Osteoblast (primary cell): Measurements from ENCODE around the gene UQCR11. TPM values are rescaled to one million over a fixed set of nuclear protein-coding genes. Genes with fewer than 3 reads are reported as not detected.

Experiments
- DNase-seq: peaks from one replicate; pipeline ENCODE4 v3.0.0; 2011; ENCODE audit warnings: low spot score, mixed read lengths; ENCODE audit not compliant: insufficient read length; ENCODE audit errors: missing footprints
- H2AFZ ChIP-seq: 2 replicates; pipeline ENCODE4 v1.6.0; 2011; ENCODE audit warnings: mild to moderate bottlenecking, low read length
- H3K27ac ChIP-seq: 2 replicates; pipeline ENCODE4 v1.5.1; 2011; ENCODE audit warnings: mild to moderate bottlenecking, low read depth, low read length, moderate library complexity
- H3K27me3 ChIP-seq: 2 replicates; pipeline ENCODE4 v1.6.0; 2012; ENCODE audit warnings: mild to moderate bottlenecking, control low read depth, inconsistent platforms, low read length, moderate library complexity; ENCODE audit not compliant: insufficient read depth
- H3K36me3 ChIP-seq: 2 replicates; pipeline ENCODE4 v1.5.1; 2011; ENCODE audit warnings: mild to moderate bottlenecking, low read length, control low read depth, moderate library complexity; ENCODE audit not compliant: insufficient read depth
- H3K4me1 ChIP-seq: 2 replicates; pipeline ENCODE4 v1.5.1; 2011; ENCODE audit warnings: mild to moderate bottlenecking, low read length, control low read depth, moderate library complexity; ENCODE audit not compliant: insufficient read depth
- H3K4me2 ChIP-seq: 2 replicates; pipeline ENCODE4 v1.6.0; 2011; ENCODE audit warnings: mild to moderate bottlenecking, low read length; ENCODE audit not compliant: insufficient read depth
- H3K4me3 ChIP-seq: fragments of 200-600 bp; sonication (generic); 3 replicates; pipeline ENCODE4 v1.5.1; 2012; ENCODE audit warnings: mild to moderate bottlenecking, low read length, inconsistent platforms; ENCODE audit not compliant: insufficient read depth
- H3K79me2 ChIP-seq: 2 replicates; pipeline ENCODE4 v1.6.0; 2012; ENCODE audit warnings: mild to moderate bottlenecking, low read length, control low read depth, inconsistent platforms; ENCODE audit not compliant: insufficient read depth
- H3K9me3 ChIP-seq: 2 replicates; pipeline ENCODE4 v1.5.1; 2011; ENCODE audit warnings: low read depth, low read length, control low read depth
- H4K20me1 ChIP-seq: 2 replicates; pipeline ENCODE4 v1.6.0; 2012; ENCODE audit warnings: mild to moderate bottlenecking, low read length, control low read depth; ENCODE audit not compliant: insufficient read depth
- total RNA-seq: library from RNA; depleted of rRNA; stranded (reverse); fragments of >200 nt; gene quantifications from 2 replicates; pipeline ENCODE4 v1.2.3, GENCODE V29; 2012
- TF ChIP-seq, protein P1 (sequence below): IDR thresholded peaks from 2 replicates; pipeline ENCODE4 v1.5.1; 2011; ENCODE audit warnings: mild to moderate bottlenecking, low read depth, low read length, moderate library complexity; ENCODE audit errors: extremely low read depth

Gene UQCR11
- total RNA-seq, 1 donor = 39.4 TPM

GRCh38 chr19:1627194-1627593 is 21.9 kb upstream of the UQCR11 start:
- H3K4me3 ChIP-seq = no peak overlapping the region
- H3K27me3 ChIP-seq = no peaks in the 10 kb centered on the region
- H3K27ac ChIP-seq = no peak overlapping the region
- no peak overlapping the region for H2AFZ ChIP-seq
- H3K36me3 ChIP-seq = peaks cover 26% of the 10 kb centered on the region
- TF ChIP-seq, protein P1, sequence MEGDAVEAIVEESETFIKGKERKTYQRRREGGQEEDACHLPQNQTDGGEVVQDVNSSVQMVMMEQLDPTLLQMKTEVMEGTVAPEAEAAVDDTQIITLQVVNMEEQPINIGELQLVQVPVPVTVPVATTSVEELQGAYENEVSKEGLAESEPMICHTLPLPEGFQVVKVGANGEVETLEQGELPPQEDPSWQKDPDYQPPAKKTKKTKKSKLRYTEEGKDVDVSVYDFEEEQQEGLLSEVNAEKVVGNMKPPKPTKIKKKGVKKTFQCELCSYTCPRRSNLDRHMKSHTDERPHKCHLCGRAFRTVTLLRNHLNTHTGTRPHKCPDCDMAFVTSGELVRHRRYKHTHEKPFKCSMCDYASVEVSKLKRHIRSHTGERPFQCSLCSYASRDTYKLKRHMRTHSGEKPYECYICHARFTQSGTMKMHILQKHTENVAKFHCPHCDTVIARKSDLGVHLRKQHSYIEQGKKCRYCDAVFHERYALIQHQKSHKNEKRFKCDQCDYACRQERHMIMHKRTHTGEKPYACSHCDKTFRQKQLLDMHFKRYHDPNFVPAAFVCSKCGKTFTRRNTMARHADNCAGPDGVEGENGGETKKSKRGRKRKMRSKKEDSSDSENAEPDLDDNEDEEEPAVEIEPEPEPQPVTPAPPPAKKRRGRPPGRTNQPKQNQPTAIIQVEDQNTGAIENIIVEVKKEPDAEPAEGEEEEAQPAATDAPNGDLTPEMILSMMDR = no peak
- no peaks in the 10 kb centered on the region for H3K9me3 ChIP-seq
- H3K4me1 ChIP-seq = no peaks in the 10 kb centered on the region
- peaks cover 7% of the 10 kb centered on the region for H4K20me1 ChIP-seq
- H3K79me2 ChIP-seq = no peaks in the 10 kb centered on the region
- no peak overlapping the region for H3K4me2 ChIP-seq
- DNase-seq = no peak

DNA sequence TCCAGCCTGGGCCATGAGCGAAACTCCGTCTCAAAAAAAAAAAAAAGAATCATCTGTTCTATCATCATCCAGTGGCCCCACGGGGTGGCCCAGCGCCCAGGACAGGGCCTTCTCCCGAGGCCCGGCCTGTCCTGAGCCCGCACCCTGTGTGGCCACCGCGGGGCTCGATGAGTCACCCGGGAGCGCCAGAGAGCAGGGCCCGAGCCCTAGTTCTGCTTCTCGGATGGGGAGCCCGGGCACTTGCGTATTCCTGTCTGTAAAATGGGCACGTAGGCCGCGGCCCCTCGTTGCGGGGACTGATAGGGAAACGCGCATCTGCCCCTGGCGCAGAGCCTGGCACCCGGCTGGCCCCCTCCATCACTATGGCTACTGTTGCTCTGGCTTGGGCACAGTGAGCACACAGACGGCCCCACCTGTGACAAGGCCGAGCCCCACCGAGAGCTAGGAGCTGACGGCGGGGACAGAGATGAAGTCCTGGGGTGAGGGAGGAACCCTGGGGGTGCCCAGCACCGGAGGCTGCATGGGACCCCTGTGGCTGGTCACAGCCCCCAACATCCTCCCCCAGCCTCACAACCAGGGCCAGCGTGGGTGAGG is 21.3 kb upstream of the UQCR11 start:
- H3K36me3 ChIP-seq = peaks cover 26% of the 10 kb centered on the region
- no peaks in the 10 kb centered on the region for H3K79me2 ChIP-seq
- H2AFZ ChIP-seq = no peak overlapping the region
- DNase-seq = peak; percentile 86
- TF ChIP-seq, protein P1 = no peak
- H4K20me1 ChIP-seq = peaks cover 7% of the 10 kb centered on the region
- H3K4me2 ChIP-seq = no peak overlapping the region
- no peak overlapping the region for H3K4me3 ChIP-seq
- no peaks in the 10 kb centered on the region for H3K9me3 ChIP-seq
- H3K27me3 ChIP-seq = no peaks in the 10 kb centered on the region
- no peak overlapping the region for H3K27ac ChIP-seq
- no peaks in the 10 kb centered on the region for H3K4me1 ChIP-seq

DNA sequence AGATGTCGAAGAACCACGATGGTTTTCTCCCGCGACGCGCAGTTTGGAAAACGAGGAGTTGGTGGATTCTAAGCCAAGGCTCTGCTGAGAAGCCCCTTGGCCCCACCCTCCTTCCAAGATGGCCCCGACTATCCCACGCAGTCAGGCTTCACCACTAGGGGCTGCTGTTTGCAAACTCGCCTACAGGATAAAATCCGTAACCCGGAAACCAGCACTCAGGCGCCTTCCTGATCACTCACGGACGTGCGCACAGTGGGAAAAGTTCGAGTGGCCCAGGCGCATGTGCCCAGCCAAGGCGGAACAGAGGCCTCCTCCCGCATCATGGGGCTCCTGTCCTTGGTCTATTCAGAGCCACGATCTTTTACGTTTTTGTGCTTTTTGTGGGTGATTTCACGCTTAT is 19.2 kb upstream of the UQCR11 start:
- H3K4me1 ChIP-seq = no peaks in the 10 kb centered on the region
- TF ChIP-seq, protein P1 = peak; percentile 66
- peak; percentile 97 for DNase-seq
- H3K4me3 ChIP-seq = no peak overlapping the region
- peaks cover 9% of the 10 kb centered on the region for H4K20me1 ChIP-seq
- no peaks in the 10 kb centered on the region for H3K9me3 ChIP-seq
- no peaks in the 10 kb centered on the region for H3K79me2 ChIP-seq
- H3K4me2 ChIP-seq = no peak overlapping the region
- no peaks in the 10 kb centered on the region for H3K27me3 ChIP-seq
- H3K36me3 ChIP-seq = peaks cover 30% of the 10 kb centered on the region
- no peak overlapping the region for H3K27ac ChIP-seq
- no peak overlapping the region for H2AFZ ChIP-seq

DNA sequence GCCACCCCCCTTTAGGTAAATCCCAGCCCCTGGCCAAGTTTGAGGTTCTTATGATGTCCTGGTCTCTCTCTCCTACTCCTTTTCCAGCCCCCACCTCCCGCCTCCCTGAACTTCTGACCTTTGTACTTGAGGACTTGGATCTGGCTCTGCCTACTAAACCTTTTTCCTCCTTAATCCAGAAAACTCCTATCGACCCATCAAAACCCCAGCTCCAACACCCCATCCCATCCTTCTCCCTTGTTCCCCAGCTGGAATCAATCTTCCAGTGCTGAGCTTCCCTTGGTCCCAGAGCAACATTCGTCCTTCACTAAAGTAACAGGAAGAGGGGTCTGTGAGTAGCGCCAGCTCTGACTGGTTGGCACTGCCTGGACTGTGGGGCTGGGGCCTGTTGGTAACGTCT is 17.3 kb upstream of the UQCR11 start:
- Histone ChIP-seq H3K27me3 (no peaks in the 10 kb centered on the region), H3K27ac (no peak overlapping the region), H2AFZ (no peak overlapping the region), H3K4me1 (no peaks in the 10 kb centered on the region), H4K20me1 (peaks cover 19% of the 10 kb centered on the region), H3K79me2 (no peaks in the 10 kb centered on the region), H3K9me3 (no peaks in the 10 kb centered on the region), H3K4me2 (no peak overlapping the region), H3K4me3 (no peak overlapping the region), H3K36me3 (peaks cover 40% of the 10 kb centered on the region)
- no peak for DNase-seq
- TF ChIP-seq, protein P1 = no peak
